SK-N-SH treated with all-trans-retinoic acid at 6 μM for 48 hours (cell line): ENCODE results near the gene MKS1.

Experiments
- BACH2 ChIP-seq: fragments of 250-450 bp; sonication (Bioruptor Pico); IDR thresholded peaks from 2 replicates; pipeline ENCODE4 v1.9.0; 2021; ENCODE audit warnings: mild to moderate bottlenecking, borderline replicate concordance
- CSDC2 ChIP-seq: fragments of 250-450 bp; sonication (Bioruptor Pico); IDR thresholded peaks from 2 replicates; pipeline ENCODE4 v1.5.0; 2020; ENCODE audit warnings: mild to moderate bottlenecking, moderate library complexity
- ESRRG ChIP-seq: fragments of 250-450 bp; sonication (Bioruptor Pico); IDR thresholded peaks from 2 replicates; pipeline ENCODE4 v1.6.1; 2021; ENCODE audit warnings: mild to moderate bottlenecking
- GLIS3 ChIP-seq: fragments of 250-450 bp; sonication (Bioruptor Pico); IDR thresholded peaks from 2 replicates; pipeline ENCODE4 v1.5.0; 2020; ENCODE audit warnings: mild to moderate bottlenecking, moderate library complexity
- ISL1 ChIP-seq: fragments of 250-450 bp; sonication (Bioruptor Pico); IDR thresholded peaks from 2 replicates; pipeline ENCODE4 v2.1.2; 2022; ENCODE audit warnings: mild to moderate bottlenecking, moderate library complexity
- TOX ChIP-seq: fragments of 250-450 bp; sonication (Bioruptor Pico); IDR thresholded peaks from 2 replicates; pipeline ENCODE4 v1.8.0; 2021; ENCODE audit warnings: mild to moderate bottlenecking, moderate library complexity, borderline replicate concordance
- ZC3H10 ChIP-seq: fragments of 250-450 bp; sonication (Bioruptor Pico); IDR thresholded peaks from 2 replicates; pipeline ENCODE4 v1.5.1; 2021; ENCODE audit warnings: mild to moderate bottlenecking, moderate library complexity
- ZFP3 ChIP-seq: fragments of 250-450 bp; sonication (Bioruptor Pico); IDR thresholded peaks from 2 replicates; pipeline ENCODE4 v1.5.0; 2020; ENCODE audit warnings: mild to moderate bottlenecking, moderate library complexity
- ZFP30 ChIP-seq: fragments of 450-650 bp; formaldehyde crosslinking; IDR thresholded peaks from 2 replicates; pipeline ENCODE4 v1.5.0; 2022; ENCODE audit warnings: mild to moderate bottlenecking, moderate library complexity
- ZNF8 ChIP-seq: fragments of 450-650 bp; formaldehyde crosslinking; IDR thresholded peaks from 2 replicates; pipeline ENCODE4 v1.5.0; 2020; ENCODE audit warnings: mild to moderate bottlenecking, moderate library complexity
- TF ChIP-seq, protein P1 (sequence below): fragments of 250-450 bp; sonication (Bioruptor Pico); IDR thresholded peaks from 2 replicates; pipeline ENCODE4 v1.5.1; 2020; ENCODE audit warnings: low read depth, mild to moderate bottlenecking, moderate library complexity
- TF ChIP-seq, protein P2 (sequence below): fragments of 250-450 bp; sonication (Bioruptor Pico); IDR thresholded peaks from 2 replicates; pipeline ENCODE4 v1.5.0; 2020; ENCODE audit warnings: mild to moderate bottlenecking, moderate library complexity
- TF ChIP-seq, protein P3 (sequence below): fragments of 250-450 bp; sonication (Bioruptor Pico); IDR thresholded peaks from 2 replicates; pipeline ENCODE4 v1.8.0; 2020; ENCODE audit warnings: mild to moderate bottlenecking, moderate library complexity, borderline replicate concordance

DNA sequence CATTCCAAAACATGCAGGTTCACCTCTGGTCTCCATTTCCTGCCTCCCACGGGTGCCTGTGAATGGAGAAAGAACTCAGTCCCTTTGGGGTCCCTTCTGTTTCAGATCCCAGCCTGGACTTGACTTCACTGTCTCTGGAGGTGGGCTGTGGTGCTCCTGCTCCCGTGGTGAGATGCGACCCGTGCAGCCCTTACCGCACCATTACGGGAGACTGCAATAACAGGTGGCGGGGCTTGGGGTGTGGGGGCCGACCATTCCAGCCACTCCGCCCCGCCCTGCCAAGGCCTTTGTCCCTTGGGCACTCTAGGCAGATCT, 29.9 kb upstream of the MKS1 start:
- TF ChIP-seq, protein P1, sequence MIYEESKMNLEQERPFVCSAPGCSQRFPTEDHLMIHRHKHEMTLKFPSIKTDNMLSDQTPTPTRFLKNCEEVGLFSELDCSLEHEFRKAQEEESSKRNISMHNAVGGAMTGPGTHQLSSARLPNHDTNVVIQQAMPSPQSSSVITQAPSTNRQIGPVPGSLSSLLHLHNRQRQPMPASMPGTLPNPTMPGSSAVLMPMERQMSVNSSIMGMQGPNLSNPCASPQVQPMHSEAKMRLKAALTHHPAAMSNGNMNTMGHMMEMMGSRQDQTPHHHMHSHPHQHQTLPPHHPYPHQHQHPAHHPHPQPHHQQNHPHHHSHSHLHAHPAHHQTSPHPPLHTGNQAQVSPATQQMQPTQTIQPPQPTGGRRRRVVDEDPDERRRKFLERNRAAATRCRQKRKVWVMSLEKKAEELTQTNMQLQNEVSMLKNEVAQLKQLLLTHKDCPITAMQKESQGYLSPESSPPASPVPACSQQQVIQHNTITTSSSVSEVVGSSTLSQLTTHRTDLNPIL = no peak
- TF ChIP-seq ZFP3 (CRISPR knock-in tag) = no peak
- TF ChIP-seq, protein P2, sequence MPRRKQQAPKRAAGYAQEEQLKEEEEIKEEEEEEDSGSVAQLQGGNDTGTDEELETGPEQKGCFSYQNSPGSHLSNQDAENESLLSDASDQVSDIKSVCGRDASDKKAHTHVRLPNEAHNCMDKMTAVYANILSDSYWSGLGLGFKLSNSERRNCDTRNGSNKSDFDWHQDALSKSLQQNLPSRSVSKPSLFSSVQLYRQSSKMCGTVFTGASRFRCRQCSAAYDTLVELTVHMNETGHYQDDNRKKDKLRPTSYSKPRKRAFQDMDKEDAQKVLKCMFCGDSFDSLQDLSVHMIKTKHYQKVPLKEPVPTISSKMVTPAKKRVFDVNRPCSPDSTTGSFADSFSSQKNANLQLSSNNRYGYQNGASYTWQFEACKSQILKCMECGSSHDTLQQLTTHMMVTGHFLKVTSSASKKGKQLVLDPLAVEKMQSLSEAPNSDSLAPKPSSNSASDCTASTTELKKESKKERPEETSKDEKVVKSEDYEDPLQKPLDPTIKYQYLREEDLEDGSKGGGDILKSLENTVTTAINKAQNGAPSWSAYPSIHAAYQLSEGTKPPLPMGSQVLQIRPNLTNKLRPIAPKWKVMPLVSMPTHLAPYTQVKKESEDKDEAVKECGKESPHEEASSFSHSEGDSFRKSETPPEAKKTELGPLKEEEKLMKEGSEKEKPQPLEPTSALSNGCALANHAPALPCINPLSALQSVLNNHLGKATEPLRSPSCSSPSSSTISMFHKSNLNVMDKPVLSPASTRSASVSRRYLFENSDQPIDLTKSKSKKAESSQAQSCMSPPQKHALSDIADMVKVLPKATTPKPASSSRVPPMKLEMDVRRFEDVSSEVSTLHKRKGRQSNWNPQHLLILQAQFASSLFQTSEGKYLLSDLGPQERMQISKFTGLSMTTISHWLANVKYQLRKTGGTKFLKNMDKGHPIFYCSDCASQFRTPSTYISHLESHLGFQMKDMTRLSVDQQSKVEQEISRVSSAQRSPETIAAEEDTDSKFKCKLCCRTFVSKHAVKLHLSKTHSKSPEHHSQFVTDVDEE (CRISPR knock-in tag) = no peak
- no peak for TF ChIP-seq ZC3H10 (CRISPR knock-in tag)
- no peak for TF ChIP-seq ZFP30
- TF ChIP-seq TOX (CRISPR knock-in tag) = no peak
- no peak for TF ChIP-seq ZNF8
- no peak for TF ChIP-seq ISL1
- TF ChIP-seq GLIS3 (CRISPR knock-in tag) = no peak
- TF ChIP-seq, protein P3, sequence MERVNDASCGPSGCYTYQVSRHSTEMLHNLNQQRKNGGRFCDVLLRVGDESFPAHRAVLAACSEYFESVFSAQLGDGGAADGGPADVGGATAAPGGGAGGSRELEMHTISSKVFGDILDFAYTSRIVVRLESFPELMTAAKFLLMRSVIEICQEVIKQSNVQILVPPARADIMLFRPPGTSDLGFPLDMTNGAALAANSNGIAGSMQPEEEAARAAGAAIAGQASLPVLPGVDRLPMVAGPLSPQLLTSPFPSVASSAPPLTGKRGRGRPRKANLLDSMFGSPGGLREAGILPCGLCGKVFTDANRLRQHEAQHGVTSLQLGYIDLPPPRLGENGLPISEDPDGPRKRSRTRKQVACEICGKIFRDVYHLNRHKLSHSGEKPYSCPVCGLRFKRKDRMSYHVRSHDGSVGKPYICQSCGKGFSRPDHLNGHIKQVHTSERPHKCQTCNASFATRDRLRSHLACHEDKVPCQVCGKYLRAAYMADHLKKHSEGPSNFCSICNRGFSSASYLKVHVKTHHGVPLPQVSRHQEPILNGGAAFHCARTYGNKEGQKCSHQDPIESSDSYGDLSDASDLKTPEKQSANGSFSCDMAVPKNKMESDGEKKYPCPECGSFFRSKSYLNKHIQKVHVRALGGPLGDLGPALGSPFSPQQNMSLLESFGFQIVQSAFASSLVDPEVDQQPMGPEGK (CRISPR knock-in tag) = no peak
- TF ChIP-seq ESRRG (CRISPR knock-in tag) = no peak
- no peak for TF ChIP-seq CSDC2
- no peak for TF ChIP-seq BACH2 (CRISPR knock-in tag)
